ENCODE results near the gene TNS1. TPM values are rescaled to one million over a fixed set of nuclear protein-coding genes. Genes with fewer than 3 reads are reported as not detected.

Gene TNS1
- total and polyA plus RNA-seq, 2 experiments from 2014 or later: 81.6 to 99.3 TPM

- no peak for DNase-seq
- no peak overlapping the region for H2AFZ ChIP-seq
- 70 to 71% methylated on average over 11 of the region's 11 CpGs for WGBS, 2 experiments (ENCODE audit: low coverage in 1 of 2, low lambda C conversion rate in 2 of 2, missing lambda C conversion rate in 2 of 2)
- TF ChIP-seq EZH2phosphoT487 (IDR thresholded peaks at IDR 0.05; ENCODE audit: insufficient read depth, low read depth): no peak
- TF ChIP-seq EZH2 (IDR thresholded peaks at IDR 0.05; ENCODE audit: insufficient read depth, poor library complexity, severe bottlenecking): no peak
- peaks cover 87% of the 10 kb centered on the region for H3K79me2 ChIP-seq (ENCODE audit: insufficient read depth)
- H3K9ac ChIP-seq: peak overlapping the region; percentile 71
- H3K36me3 ChIP-seq (ENCODE audit: low read depth): no peaks in the 10 kb centered on the region
- H3K4me1 ChIP-seq (ENCODE audit: insufficient read depth): peaks cover 82% of the 10 kb centered on the region
- peak overlapping the region; percentile 55 for H3K4me3 ChIP-seq
- H3K27ac ChIP-seq: peak overlapping the region; percentile 88
- H3K27me3 ChIP-seq (replicated peaks; ENCODE audit: insufficient read depth): no peaks in the 10 kb centered on the region
- peak overlapping the region; percentile 82 for H3K4me2 ChIP-seq (ENCODE audit: unreplicated experiment)
- H3K9me3 ChIP-seq (ENCODE audit: low read depth): no peaks in the 10 kb centered on the region
- 0 out of 2 replicates have a peak, but pooled peaks cover 5% of the 10 kb centered on the region for H4K20me1 ChIP-seq (ENCODE audit: insufficient read depth)
- no peaks in the 10 kb centered on the region for H3K9me2 ChIP-seq (ENCODE audit: insufficient read depth)
- H3F3A ChIP-seq (ENCODE audit: insufficient read depth): peaks cover 68% of the 10 kb centered on the region
- in situ Hi-C loops (cut with MboI): no loop called here
Measured at GRCh38 chr2:217997510-217997909, 5.3 kb downstream of the TNS1 start.

DNA sequence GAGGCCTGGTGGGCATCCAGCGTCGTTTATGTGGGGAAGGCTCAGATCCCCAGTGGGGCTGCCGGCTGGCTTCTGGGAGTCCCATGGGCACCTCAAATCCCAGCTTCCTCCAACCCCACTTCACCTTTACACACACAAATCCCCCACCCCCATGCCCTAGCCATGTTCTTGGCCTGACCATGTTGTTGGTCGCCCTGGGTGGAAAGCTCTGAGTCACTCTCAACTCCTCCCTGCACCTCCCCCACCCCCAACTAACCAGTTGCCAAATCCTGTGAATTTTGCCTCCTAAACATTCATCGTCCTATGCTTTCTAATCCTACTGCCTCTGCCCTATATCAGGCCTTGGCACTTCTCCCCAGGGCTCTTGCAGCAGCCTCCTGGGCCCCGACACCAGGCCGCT, 6.4 kb downstream of the TNS1 start:
- H3K4me3 ChIP-seq: peak overlapping the region; percentile 55
- peak overlapping the region; percentile 82 for H3K4me2 ChIP-seq (ENCODE audit: unreplicated experiment)
- in situ Hi-C loops (cut with MboI): no loop called here
- peak overlapping the region; percentile 88 for H3K27ac ChIP-seq
- no peaks in the 10 kb centered on the region for H3K9me2 ChIP-seq (ENCODE audit: insufficient read depth)
- no peaks in the 10 kb centered on the region for H3K36me3 ChIP-seq (ENCODE audit: low read depth)
- H2AFZ ChIP-seq: no peak overlapping the region
- peaks cover 70% of the 10 kb centered on the region for H3F3A ChIP-seq (ENCODE audit: insufficient read depth)
- WGBS, 2 experiments (ENCODE audit: low coverage in 1 of 2, low lambda C conversion rate in 2 of 2, missing lambda C conversion rate in 2 of 2): 6 to 7% methylated on average over 7 of the region's 7 CpGs
- H3K4me1 ChIP-seq (ENCODE audit: insufficient read depth): peaks cover 86% of the 10 kb centered on the region
- H4K20me1 ChIP-seq (ENCODE audit: insufficient read depth): 0 out of 2 replicates have a peak, but pooled peaks cover 8% of the 10 kb centered on the region
- no peaks in the 10 kb centered on the region for H3K9me3 ChIP-seq (ENCODE audit: low read depth)
- TF ChIP-seq EZH2phosphoT487 (IDR thresholded peaks at IDR 0.05; ENCODE audit: insufficient read depth, low read depth) (no peak), EZH2 (IDR thresholded peaks at IDR 0.05; ENCODE audit: insufficient read depth, poor library complexity, severe bottlenecking) (no peak)
- DNase-seq: peak; percentile 92
- H3K27me3 ChIP-seq (replicated peaks; ENCODE audit: insufficient read depth): no peaks in the 10 kb centered on the region
- peak overlapping the region; percentile 71 for H3K9ac ChIP-seq
- H3K79me2 ChIP-seq (ENCODE audit: insufficient read depth): peaks cover 87% of the 10 kb centered on the region

DNA sequence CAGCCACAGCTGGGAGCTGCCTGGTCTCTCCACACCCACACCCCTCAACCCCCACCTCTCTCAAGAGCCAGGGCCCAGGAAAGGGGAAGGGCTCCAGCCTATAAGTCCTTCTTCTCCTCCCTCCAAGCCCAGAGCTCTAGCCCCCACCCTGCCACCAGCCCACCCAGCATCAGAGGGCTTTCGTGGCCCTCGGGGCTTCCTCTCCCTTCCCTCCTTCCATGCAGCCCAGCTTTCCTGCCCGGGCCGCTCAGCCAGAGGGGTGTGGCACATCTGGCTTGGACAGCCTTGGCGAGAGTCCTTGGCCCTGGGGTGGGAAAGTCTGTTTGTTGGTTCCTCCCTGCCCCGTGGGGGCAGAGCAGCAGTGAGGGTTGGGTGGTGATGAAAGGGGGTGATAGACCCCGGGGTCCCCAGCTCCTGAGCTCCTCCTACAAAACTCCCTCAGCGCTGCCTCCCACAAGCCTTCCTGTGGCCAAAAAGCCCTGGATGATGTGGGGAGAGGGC, 7.0 kb downstream of the TNS1 start:
- no peak for TF ChIP-seq EZH2phosphoT487 (IDR thresholded peaks at IDR 0.05; ENCODE audit: insufficient read depth, low read depth)
- DNase-seq: peak; percentile 84
- Histone ChIP-seq H3K4me2 (ENCODE audit: unreplicated experiment) (peak overlapping the region; percentile 82), H3K4me1 (ENCODE audit: insufficient read depth) (peaks cover 81% of the 10 kb centered on the region), H3K4me3 (peak overlapping the region; percentile 55), H2AFZ (no peak overlapping the region), H3K9me3 (ENCODE audit: low read depth) (no peaks in the 10 kb centered on the region), H4K20me1 (ENCODE audit: insufficient read depth) (0 out of 2 replicates have a peak, but pooled peaks cover 8% of the 10 kb centered on the region), H3K9me2 (ENCODE audit: insufficient read depth) (no peaks in the 10 kb centered on the region), H3K9ac (peak overlapping the region; percentile 71), H3K79me2 (ENCODE audit: insufficient read depth) (peaks cover 87% of the 10 kb centered on the region), H3K27ac (peak overlapping the region; percentile 88), H3K27me3 (replicated peaks; ENCODE audit: insufficient read depth) (no peaks in the 10 kb centered on the region), H3K36me3 (ENCODE audit: low read depth) (no peaks in the 10 kb centered on the region), H3F3A (ENCODE audit: insufficient read depth) (peaks cover 64% of the 10 kb centered on the region)
- in situ Hi-C loops (cut with MboI): no loop called here
- WGBS, 2 experiments (ENCODE audit: low coverage in 1 of 2, low lambda C conversion rate in 2 of 2, missing lambda C conversion rate in 2 of 2): 1 to 6% methylated on average over 6 to 8 of the region's 8 CpGs

- H3K4me1 ChIP-seq (ENCODE audit: insufficient read depth): peaks cover 75% of the 10 kb centered on the region
- H3K4me2 ChIP-seq (ENCODE audit: unreplicated experiment): peak overlapping the region; percentile 82
- in situ Hi-C loops (cut with MboI): no loop called here
- H3F3A ChIP-seq (ENCODE audit: insufficient read depth): peaks cover 57% of the 10 kb centered on the region
- peak overlapping the region; percentile 71 for H3K9ac ChIP-seq
- H3K4me3 ChIP-seq: peak overlapping the region; percentile 55
- TF ChIP-seq EZH2phosphoT487 (IDR thresholded peaks at IDR 0.05; ENCODE audit: insufficient read depth, low read depth): no peak
- H3K79me2 ChIP-seq (ENCODE audit: insufficient read depth): peaks cover 87% of the 10 kb centered on the region
- 4 to 11% methylated on average over 4 of the region's 4 CpGs for WGBS, 2 experiments (ENCODE audit: low coverage in 1 of 2, low lambda C conversion rate in 2 of 2, missing lambda C conversion rate in 2 of 2)
- H4K20me1 ChIP-seq (ENCODE audit: insufficient read depth): 0 out of 2 replicates have a peak, but pooled peaks cover 7% of the 10 kb centered on the region
- DNase-seq: peak; percentile 94
- H3K36me3 ChIP-seq (ENCODE audit: low read depth): no peaks in the 10 kb centered on the region
- no peaks in the 10 kb centered on the region for H3K9me2 ChIP-seq (ENCODE audit: insufficient read depth)
- no peaks in the 10 kb centered on the region for H3K27me3 ChIP-seq (replicated peaks; ENCODE audit: insufficient read depth)
- no peaks in the 10 kb centered on the region for H3K9me3 ChIP-seq (ENCODE audit: low read depth)
- no peak overlapping the region for H2AFZ ChIP-seq
- peak overlapping the region; percentile 88 for H3K27ac ChIP-seq
Measured at GRCh38 chr2:217994776-217995274, 8.0 kb downstream of the TNS1 start.

Data from GM23248 (cell line).